HEK293 (cell line): Measurements from ENCODE around the gene IGDCC3.

Source experiments
- KLF10 ChIP-seq: fragments of 450-650 bp; IDR thresholded peaks from 2 replicates; pipeline ENCODE4 v1.5.1; 2018; ENCODE audit warnings: missing biosample characterization, mild to moderate bottlenecking, missing genetic modification characterization
- KLF7 ChIP-seq: fragments of 450-650 bp; formaldehyde crosslinking; IDR thresholded peaks from 2 replicates; pipeline ENCODE4 v1.5.1; 2016; ENCODE audit warnings: missing biosample characterization, missing genetic modification characterization, borderline replicate concordance
- OVOL3 ChIP-seq: fragments of 450-650 bp; formaldehyde crosslinking; IDR thresholded peaks from 2 replicates; pipeline ENCODE4 v1.5.1; 2016; ENCODE audit warnings: missing biosample characterization, missing genetic modification characterization
- SCRT1 ChIP-seq: fragments of 450-650 bp; formaldehyde crosslinking; IDR thresholded peaks from 2 replicates; pipeline ENCODE4 v1.5.1; 2016; ENCODE audit warnings: missing biosample characterization, missing genetic modification characterization, borderline replicate concordance
- ZBTB1 ChIP-seq: fragments of 450-650 bp; formaldehyde crosslinking; IDR thresholded peaks from 2 replicates; pipeline ENCODE4 v1.5.1; 2016; ENCODE audit warnings: missing biosample characterization, missing genetic modification characterization
- ZNF146 ChIP-seq: fragments of 450-650 bp; formaldehyde crosslinking; IDR thresholded peaks from 2 replicates; pipeline ENCODE4 v1.5.1; 2016; ENCODE audit warnings: missing biosample characterization, missing genetic modification characterization
- ZNF214 ChIP-seq: fragments of 450-650 bp; formaldehyde crosslinking; IDR thresholded peaks from 2 replicates; pipeline ENCODE4 v1.5.1; 2017; ENCODE audit warnings: missing biosample characterization, mild to moderate bottlenecking, missing genetic modification characterization, borderline replicate concordance
- ZNF223 ChIP-seq: fragments of 450-650 bp; formaldehyde crosslinking; IDR thresholded peaks from 2 replicates; pipeline ENCODE4 v1.5.1; 2016; ENCODE audit warnings: missing biosample characterization, missing genetic modification characterization
- ZNF239 ChIP-seq: fragments of 450-650 bp; formaldehyde crosslinking; IDR thresholded peaks from 2 replicates; pipeline ENCODE4 v1.5.1; 2016; ENCODE audit warnings: missing biosample characterization, missing genetic modification characterization
- ZNF335 ChIP-seq: fragments of 450-650 bp; formaldehyde crosslinking; conservative IDR thresholded peaks from 2 replicates; pipeline ENCODE4 v1.5.1; 2016; ENCODE audit warnings: missing biosample characterization, missing genetic modification characterization
- ZNF350 ChIP-seq: fragments of 450-650 bp; formaldehyde crosslinking; IDR thresholded peaks from 2 replicates; pipeline ENCODE4 v1.5.0; 2017; ENCODE audit warnings: missing biosample characterization, mild to moderate bottlenecking, missing genetic modification characterization
- ZNF426 ChIP-seq: fragments of 450-650 bp; formaldehyde crosslinking; IDR thresholded peaks from 2 replicates; pipeline ENCODE4 v1.5.1; 2017; ENCODE audit warnings: missing biosample characterization, missing genetic modification characterization, mild to moderate bottlenecking, inconsistent platforms, moderate library complexity
- ZNF521 ChIP-seq: fragments of 450-650 bp; formaldehyde crosslinking; IDR thresholded peaks from 2 replicates; pipeline ENCODE4 v1.5.1; 2017; ENCODE audit warnings: missing biosample characterization, mild to moderate bottlenecking, missing genetic modification characterization
- ZNF560 ChIP-seq: fragments of 450-650 bp; formaldehyde crosslinking; IDR thresholded peaks from 2 replicates; pipeline ENCODE4 v1.5.1; 2017; ENCODE audit warnings: missing biosample characterization, missing genetic modification characterization, borderline replicate concordance
- ZNF600 ChIP-seq: fragments of 450-650 bp; formaldehyde crosslinking; IDR thresholded peaks from 2 replicates; pipeline ENCODE4 v1.5.1; 2016; ENCODE audit warnings: missing biosample characterization, missing genetic modification characterization
- ZNF626 ChIP-seq: fragments of 450-650 bp; sonication (Bioruptor Pico); formaldehyde crosslinking; IDR thresholded peaks from 2 replicates; pipeline ENCODE4 v1.5.1; 2018; ENCODE audit warnings: missing biosample characterization, missing genetic modification characterization, inconsistent platforms
- ZNF664 ChIP-seq: fragments of 450-650 bp; formaldehyde crosslinking; IDR thresholded peaks from 2 replicates; pipeline ENCODE4 v1.5.1; 2016; ENCODE audit warnings: missing biosample characterization, missing genetic modification characterization
- ZNF701 ChIP-seq: fragments of 450-650 bp; formaldehyde crosslinking; IDR thresholded peaks from 2 replicates; pipeline ENCODE4 v1.5.1; 2016; ENCODE audit warnings: missing biosample characterization, missing genetic modification characterization
- ZNF777 ChIP-seq: fragments of 450-650 bp; formaldehyde crosslinking; IDR thresholded peaks from 2 replicates; pipeline ENCODE4 v1.5.1; 2017; ENCODE audit warnings: missing biosample characterization, missing genetic modification characterization, borderline replicate concordance
- TF ChIP-seq, protein P1 (sequence below): fragments of 450-650 bp; formaldehyde crosslinking; IDR thresholded peaks from 2 replicates; pipeline ENCODE4 v1.5.1; 2016; ENCODE audit warnings: missing biosample characterization, missing genetic modification characterization
- TF ChIP-seq, protein P2 (sequence below): fragments of 450-650 bp; formaldehyde crosslinking; IDR thresholded peaks from 2 replicates; pipeline ENCODE4 v1.5.1; 2017; ENCODE audit warnings: missing biosample characterization, missing genetic modification characterization
- TF ChIP-seq, protein P3 (sequence below): fragments of 450-650 bp; formaldehyde crosslinking; IDR thresholded peaks from 2 replicates; pipeline ENCODE4 v1.5.1; 2017; ENCODE audit warnings: missing biosample characterization, missing genetic modification characterization
- TF ChIP-seq, protein P4 (sequence below): fragments of 450-650 bp; formaldehyde crosslinking; IDR thresholded peaks from 2 replicates; pipeline ENCODE4 v1.5.1; 2016; ENCODE audit warnings: missing biosample characterization, missing genetic modification characterization
- TF ChIP-seq, protein P5 (sequence below): fragments of 450-650 bp; formaldehyde crosslinking; IDR thresholded peaks from 2 replicates; pipeline ENCODE4 v1.5.1; 2016; ENCODE audit warnings: missing biosample characterization, missing genetic modification characterization, borderline replicate concordance
- TF ChIP-seq, protein P6 (sequence below): fragments of 450-650 bp; formaldehyde crosslinking; IDR thresholded peaks from 2 replicates; pipeline ENCODE4 v1.5.1; 2017; ENCODE audit warnings: missing biosample characterization, mild to moderate bottlenecking, missing genetic modification characterization, moderate library complexity
- TF ChIP-seq, protein P7 (sequence below): IDR thresholded peaks from 2 replicates; pipeline ENCODE4 v1.6.1; 2011; ENCODE audit warnings: mild to moderate bottlenecking, low read depth, low read length, borderline replicate concordance

Gene IGDCC3

DNA sequence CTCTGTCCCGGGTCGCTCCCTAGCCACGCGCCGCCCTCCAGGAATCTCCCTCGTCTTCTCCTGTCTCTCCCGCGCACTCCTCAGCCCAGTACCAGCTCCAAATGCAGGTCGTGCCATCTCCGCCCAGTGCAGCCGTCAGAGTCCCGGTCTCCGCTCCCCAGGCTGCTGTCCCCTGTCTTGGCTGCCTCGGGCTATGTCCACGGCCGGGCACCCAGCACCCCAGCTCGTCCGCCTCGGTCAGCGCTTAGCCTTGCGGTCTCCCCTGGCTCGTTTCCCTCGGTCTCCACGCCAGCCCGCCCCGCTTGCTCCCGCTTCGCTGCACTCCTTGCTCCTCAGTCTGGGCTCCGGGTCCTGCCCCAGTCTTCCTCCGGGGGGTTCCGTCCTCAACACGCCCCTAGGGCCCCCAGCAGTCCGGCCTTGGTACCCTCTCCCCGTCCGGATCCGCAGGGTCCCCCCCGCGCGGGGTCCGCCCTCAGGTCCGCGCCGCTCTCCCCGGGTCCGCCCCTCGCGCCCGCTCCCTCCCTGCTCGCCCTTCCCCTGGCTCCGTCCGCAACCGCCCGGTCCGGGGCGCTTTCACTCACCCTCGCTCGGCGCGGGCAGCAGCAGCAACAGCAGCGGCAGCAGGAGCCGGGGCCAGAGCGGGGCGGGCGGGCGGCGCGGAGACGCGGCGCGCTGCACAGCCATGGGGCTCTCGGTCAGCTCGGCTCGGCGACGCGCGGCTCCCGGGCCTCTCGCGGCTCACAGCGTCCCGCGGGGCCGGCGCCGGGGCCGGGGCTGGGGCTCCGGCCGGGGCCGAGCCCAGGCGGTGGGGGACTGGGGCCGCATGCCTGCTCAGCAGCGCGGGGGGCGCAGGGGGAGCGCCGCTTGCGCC lies 462 bp downstream of the IGDCC3 start (continued):
- TF ChIP-seq ZNF214 (tag by site-specific recombination) (no peak), ZNF146 (tag by site-specific recombination) (no peak), ZNF777 (tag by site-specific recombination) (peak; percentile 91), OVOL3 (tag by site-specific recombination) (no peak), KLF7 (peak; percentile 53; the same call in 1 of the 2 replicates), ZNF600 (tag by site-specific recombination) (peak; percentile 91), ZNF664 (no peak), ZNF426 (tag by site-specific recombination) (no peak), SCRT1 (tag by site-specific recombination) (no peak), ZNF239 (tag by site-specific recombination) (no peak), ZNF521 (tag by site-specific recombination) (no peak), ZNF335 (tag by site-specific recombination) (peak; percentile 87), KLF10 (no peak; the same call in 1 of the 2 replicates), ZNF701 (tag by site-specific recombination) (no peak), ZNF223 (tag by site-specific recombination) (no peak), ZNF626 (tag by site-specific recombination) (no peak), ZBTB1 (tag by site-specific recombination) (0 out of 2 replicates have a peak, but pooled peaks have one; percentile 36), ZNF560 (tag by site-specific recombination) (no peak), ZNF350 (tag by site-specific recombination) (no peak)
- TF ChIP-seq, protein P1, sequence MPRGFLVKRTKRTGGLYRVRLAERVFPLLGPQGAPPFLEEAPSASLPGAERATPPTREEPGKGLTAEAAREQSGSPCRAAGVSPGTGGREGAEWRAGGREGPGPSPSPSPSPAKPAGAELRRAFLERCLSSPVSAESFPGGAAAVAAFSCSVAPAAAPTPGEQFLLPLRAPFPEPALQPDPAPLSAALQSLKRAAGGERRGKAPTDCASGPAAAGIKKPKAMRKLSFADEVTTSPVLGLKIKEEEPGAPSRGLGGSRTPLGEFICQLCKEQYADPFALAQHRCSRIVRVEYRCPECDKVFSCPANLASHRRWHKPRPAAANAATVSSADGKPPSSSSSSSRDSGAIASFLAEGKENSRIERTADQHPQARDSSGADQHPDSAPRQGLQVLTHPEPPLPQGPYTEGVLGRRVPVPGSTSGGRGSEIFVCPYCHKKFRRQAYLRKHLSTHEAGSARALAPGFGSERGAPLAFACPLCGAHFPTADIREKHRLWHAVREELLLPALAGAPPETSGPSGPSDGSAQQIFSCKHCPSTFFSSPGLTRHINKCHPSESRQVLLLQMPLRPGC: no peak
- TF ChIP-seq, protein P2, sequence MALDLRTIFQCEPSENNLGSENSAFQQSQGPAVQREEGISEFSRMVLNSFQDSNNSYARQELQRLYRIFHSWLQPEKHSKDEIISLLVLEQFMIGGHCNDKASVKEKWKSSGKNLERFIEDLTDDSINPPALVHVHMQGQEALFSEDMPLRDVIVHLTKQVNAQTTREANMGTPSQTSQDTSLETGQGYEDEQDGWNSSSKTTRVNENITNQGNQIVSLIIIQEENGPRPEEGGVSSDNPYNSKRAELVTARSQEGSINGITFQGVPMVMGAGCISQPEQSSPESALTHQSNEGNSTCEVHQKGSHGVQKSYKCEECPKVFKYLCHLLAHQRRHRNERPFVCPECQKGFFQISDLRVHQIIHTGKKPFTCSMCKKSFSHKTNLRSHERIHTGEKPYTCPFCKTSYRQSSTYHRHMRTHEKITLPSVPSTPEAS (tag by site-specific recombination): no peak
- TF ChIP-seq, protein P3, sequence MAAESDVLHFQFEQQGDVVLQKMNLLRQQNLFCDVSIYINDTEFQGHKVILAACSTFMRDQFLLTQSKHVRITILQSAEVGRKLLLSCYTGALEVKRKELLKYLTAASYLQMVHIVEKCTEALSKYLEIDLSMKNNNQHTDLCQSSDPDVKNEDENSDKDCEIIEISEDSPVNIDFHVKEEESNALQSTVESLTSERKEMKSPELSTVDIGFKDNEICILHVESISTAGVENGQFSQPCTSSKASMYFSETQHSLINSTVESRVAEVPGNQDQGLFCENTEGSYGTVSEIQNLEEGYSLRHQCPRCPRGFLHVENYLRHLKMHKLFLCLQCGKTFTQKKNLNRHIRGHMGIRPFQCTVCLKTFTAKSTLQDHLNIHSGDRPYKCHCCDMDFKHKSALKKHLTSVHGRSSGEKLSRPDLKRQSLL (tag by site-specific recombination): no peak; the same call in 1 of the 2 replicates
- TF ChIP-seq, protein P4, sequence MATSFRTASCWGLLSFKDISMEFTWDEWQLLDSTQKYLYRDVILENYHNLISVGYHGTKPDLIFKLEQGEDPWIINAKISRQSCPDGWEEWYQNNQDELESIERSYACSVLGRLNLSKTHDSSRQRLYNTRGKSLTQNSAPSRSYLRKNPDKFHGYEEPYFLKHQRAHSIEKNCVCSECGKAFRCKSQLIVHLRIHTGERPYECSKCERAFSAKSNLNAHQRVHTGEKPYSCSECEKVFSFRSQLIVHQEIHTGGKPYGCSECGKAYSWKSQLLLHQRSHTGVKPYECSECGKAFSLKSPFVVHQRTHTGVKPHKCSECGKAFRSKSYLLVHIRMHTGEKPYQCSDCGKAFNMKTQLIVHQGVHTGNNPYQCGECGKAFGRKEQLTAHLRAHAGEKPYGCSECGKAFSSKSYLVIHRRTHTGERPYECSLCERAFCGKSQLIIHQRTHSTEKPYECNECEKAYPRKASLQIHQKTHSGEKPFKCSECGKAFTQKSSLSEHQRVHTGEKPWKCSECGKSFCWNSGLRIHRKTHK: no peak
- TF ChIP-seq, protein P5, sequence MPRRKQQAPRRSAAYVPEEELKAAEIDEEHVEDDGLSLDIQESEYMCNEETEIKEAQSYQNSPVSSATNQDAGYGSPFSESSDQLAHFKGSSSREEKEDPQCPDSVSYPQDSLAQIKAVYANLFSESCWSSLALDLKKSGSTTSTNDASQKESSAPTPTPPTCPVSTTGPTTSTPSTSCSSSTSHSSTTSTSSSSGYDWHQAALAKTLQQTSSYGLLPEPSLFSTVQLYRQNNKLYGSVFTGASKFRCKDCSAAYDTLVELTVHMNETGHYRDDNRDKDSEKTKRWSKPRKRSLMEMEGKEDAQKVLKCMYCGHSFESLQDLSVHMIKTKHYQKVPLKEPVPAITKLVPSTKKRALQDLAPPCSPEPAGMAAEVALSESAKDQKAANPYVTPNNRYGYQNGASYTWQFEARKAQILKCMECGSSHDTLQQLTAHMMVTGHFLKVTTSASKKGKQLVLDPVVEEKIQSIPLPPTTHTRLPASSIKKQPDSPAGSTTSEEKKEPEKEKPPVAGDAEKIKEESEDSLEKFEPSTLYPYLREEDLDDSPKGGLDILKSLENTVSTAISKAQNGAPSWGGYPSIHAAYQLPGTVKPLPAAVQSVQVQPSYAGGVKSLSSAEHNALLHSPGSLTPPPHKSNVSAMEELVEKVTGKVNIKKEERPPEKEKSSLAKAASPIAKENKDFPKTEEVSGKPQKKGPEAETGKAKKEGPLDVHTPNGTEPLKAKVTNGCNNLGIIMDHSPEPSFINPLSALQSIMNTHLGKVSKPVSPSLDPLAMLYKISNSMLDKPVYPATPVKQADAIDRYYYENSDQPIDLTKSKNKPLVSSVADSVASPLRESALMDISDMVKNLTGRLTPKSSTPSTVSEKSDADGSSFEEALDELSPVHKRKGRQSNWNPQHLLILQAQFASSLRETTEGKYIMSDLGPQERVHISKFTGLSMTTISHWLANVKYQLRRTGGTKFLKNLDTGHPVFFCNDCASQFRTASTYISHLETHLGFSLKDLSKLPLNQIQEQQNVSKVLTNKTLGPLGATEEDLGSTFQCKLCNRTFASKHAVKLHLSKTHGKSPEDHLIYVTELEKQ: no peak
- TF ChIP-seq, protein P6, sequence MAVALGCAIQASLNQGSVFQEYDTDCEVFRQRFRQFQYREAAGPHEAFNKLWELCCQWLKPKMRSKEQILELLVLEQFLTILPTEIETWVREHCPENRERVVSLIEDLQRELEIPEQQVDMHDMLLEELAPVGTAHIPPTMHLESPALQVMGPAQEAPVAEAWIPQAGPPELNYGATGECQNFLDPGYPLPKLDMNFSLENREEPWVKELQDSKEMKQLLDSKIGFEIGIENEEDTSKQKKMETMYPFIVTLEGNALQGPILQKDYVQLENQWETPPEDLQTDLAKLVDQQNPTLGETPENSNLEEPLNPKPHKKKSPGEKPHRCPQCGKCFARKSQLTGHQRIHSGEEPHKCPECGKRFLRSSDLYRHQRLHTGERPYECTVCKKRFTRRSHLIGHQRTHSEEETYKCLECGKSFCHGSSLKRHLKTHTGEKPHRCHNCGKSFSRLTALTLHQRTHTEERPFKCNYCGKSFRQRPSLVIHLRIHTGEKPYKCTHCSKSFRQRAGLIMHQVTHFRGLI (tag by site-specific recombination): no peak; the same call in 1 of the 2 replicates
- TF ChIP-seq, protein P7, sequence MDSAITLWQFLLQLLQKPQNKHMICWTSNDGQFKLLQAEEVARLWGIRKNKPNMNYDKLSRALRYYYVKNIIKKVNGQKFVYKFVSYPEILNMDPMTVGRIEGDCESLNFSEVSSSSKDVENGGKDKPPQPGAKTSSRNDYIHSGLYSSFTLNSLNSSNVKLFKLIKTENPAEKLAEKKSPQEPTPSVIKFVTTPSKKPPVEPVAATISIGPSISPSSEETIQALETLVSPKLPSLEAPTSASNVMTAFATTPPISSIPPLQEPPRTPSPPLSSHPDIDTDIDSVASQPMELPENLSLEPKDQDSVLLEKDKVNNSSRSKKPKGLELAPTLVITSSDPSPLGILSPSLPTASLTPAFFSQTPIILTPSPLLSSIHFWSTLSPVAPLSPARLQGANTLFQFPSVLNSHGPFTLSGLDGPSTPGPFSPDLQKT: no peak
